Measurements from ENCODE around the gene EYS.
"Not testable (repeated sequence)": the region's sequence is repeated elsewhere in the genome, so short reads cannot be mapped to it uniquely, and the experiment has no call there.

EYS gene

GRCh38 chr6:64037427-64037826 lies 1669.6 kb downstream of the EYS start:
- H3K23ac ChIP-seq (ENCODE audit: low read length in 2 of 2): no peak overlapping the region
- H2AFZ ChIP-seq (ENCODE audit: low read depth, low read length): no peak overlapping the region
- 25% methylated on average over 1 of the region's 1 CpG for WGBS
- H2BK120ac ChIP-seq (ENCODE audit: low read depth, low read length): no peak overlapping the region
- no peak overlapping the region for H2AK5ac ChIP-seq (ENCODE audit: low read length, severe bottlenecking)
- no peak overlapping the region for H3K4ac ChIP-seq (ENCODE audit: low read depth in 1 of 2, low read length in 2 of 2)
- no peak overlapping the region for H3K4me3 ChIP-seq (ENCODE audit: insufficient read depth in 1 of 2, low read depth in 1 of 2, low read length in 2 of 2)
- H4K8ac ChIP-seq (ENCODE audit: low read length): no peak overlapping the region
- no peak overlapping the region for H4K91ac ChIP-seq (ENCODE audit: low read length)
- H3K27me3 ChIP-seq (ENCODE audit: control insufficient read depth in 1 of 2, insufficient read depth in 1 of 2, low read length in 2 of 2): no peaks in the 10 kb centered on the region
- no peak overlapping the region for H3K18ac ChIP-seq (ENCODE audit: low read depth in 1 of 2, low read length in 2 of 2)
- H3K4me1 ChIP-seq (ENCODE audit: control insufficient read depth, insufficient read depth, low read depth, low read length): no peaks in the 10 kb centered on the region
- no peaks in the 10 kb centered on the region for H3K36me3 ChIP-seq (ENCODE audit: control insufficient read depth in 1 of 2, insufficient read depth in 2 of 2, low read depth in 1 of 2, low read length in 2 of 2)
- no peak overlapping the region for H3K27ac ChIP-seq (ENCODE audit: low read length, poor library complexity, severe bottlenecking)
- H2BK15ac ChIP-seq (ENCODE audit: low read depth, poor library complexity, severe bottlenecking): no peak overlapping the region
- no peak overlapping the region for H3K9ac ChIP-seq (ENCODE audit: low read length)
- DNase-seq: no peak
- no peak overlapping the region for H2BK12ac ChIP-seq (ENCODE audit: low read length in 2 of 2)
- no peak overlapping the region for H2BK5ac ChIP-seq (ENCODE audit: low read depth, low read length, poor library complexity, severe bottlenecking)
- H3K4me2 ChIP-seq (ENCODE audit: low read length, poor library complexity, severe bottlenecking): no peak overlapping the region
- H3K79me1 ChIP-seq (replicated peaks; ENCODE audit: low read length, poor library complexity, severe bottlenecking): no peaks in the 10 kb centered on the region
- H3K14ac ChIP-seq (ENCODE audit: low read length in 2 of 2): no peak overlapping the region
- H3K9me3 ChIP-seq (ENCODE audit: control insufficient read depth, low read length): no peaks in the 10 kb centered on the region

GRCh38 chr6:64034910-64035655 lies 1671.9 kb downstream of the EYS start:
- Histone ChIP-seq H2BK120ac (ENCODE audit: low read depth, low read length) (no peak overlapping the region), H2BK12ac (ENCODE audit: low read length in 2 of 2) (no peak overlapping the region), H4K8ac (ENCODE audit: low read length) (no peak overlapping the region), H3K79me1 (replicated peaks; ENCODE audit: low read length, poor library complexity, severe bottlenecking) (no peaks in the 10 kb centered on the region), H3K9me3 (ENCODE audit: control insufficient read depth, low read length) (no peaks in the 10 kb centered on the region), H3K23ac (ENCODE audit: low read length in 2 of 2) (no peak overlapping the region), H3K4me3 (ENCODE audit: insufficient read depth in 1 of 2, low read depth in 1 of 2, low read length in 2 of 2) (no peak overlapping the region), H2BK5ac (ENCODE audit: low read depth, low read length, poor library complexity, severe bottlenecking) (no peak overlapping the region), H2BK15ac (ENCODE audit: low read depth, poor library complexity, severe bottlenecking) (no peak overlapping the region), H3K14ac (ENCODE audit: low read length in 2 of 2) (no peak overlapping the region), H3K4me1 (ENCODE audit: control insufficient read depth, insufficient read depth, low read depth, low read length) (no peaks in the 10 kb centered on the region), H2AFZ (ENCODE audit: low read depth, low read length) (no peak overlapping the region), H4K91ac (ENCODE audit: low read length) (no peak overlapping the region), H3K36me3 (ENCODE audit: control insufficient read depth in 1 of 2, insufficient read depth in 2 of 2, low read depth in 1 of 2, low read length in 2 of 2) (no peaks in the 10 kb centered on the region), H3K18ac (ENCODE audit: low read depth in 1 of 2, low read length in 2 of 2) (no peak overlapping the region), H3K27me3 (ENCODE audit: control insufficient read depth in 1 of 2, insufficient read depth in 1 of 2, low read length in 2 of 2) (no peaks in the 10 kb centered on the region), H3K4me2 (ENCODE audit: low read length, poor library complexity, severe bottlenecking) (no peak overlapping the region), H3K9ac (ENCODE audit: low read length) (no peak overlapping the region), H2AK5ac (ENCODE audit: low read length, severe bottlenecking) (no peak overlapping the region), H3K4ac (ENCODE audit: low read depth in 1 of 2, low read length in 2 of 2) (no peak overlapping the region), H3K27ac (ENCODE audit: low read length, poor library complexity, severe bottlenecking) (no peak overlapping the region)
- DNase-seq: peak; percentile 77
- 0% methylated on average over 1 of the region's 3 CpGs for WGBS

- Histone ChIP-seq H3K4me2 (ENCODE audit: low read length, poor library complexity, severe bottlenecking) (no peak overlapping the region), H2AK5ac (ENCODE audit: low read length, severe bottlenecking) (no peak overlapping the region), H3K79me1 (replicated peaks; ENCODE audit: low read length, poor library complexity, severe bottlenecking) (no peaks in the 10 kb centered on the region), H2BK15ac (ENCODE audit: low read depth, poor library complexity, severe bottlenecking) (no peak overlapping the region), H3K14ac (ENCODE audit: low read length in 2 of 2) (no peak overlapping the region), H3K36me3 (ENCODE audit: control insufficient read depth in 1 of 2, insufficient read depth in 2 of 2, low read depth in 1 of 2, low read length in 2 of 2) (no peaks in the 10 kb centered on the region), H3K23ac (ENCODE audit: low read length in 2 of 2) (no peak overlapping the region), H3K18ac (ENCODE audit: low read depth in 1 of 2, low read length in 2 of 2) (no peak overlapping the region), H3K27ac (ENCODE audit: low read length, poor library complexity, severe bottlenecking) (no peak overlapping the region), H2BK5ac (ENCODE audit: low read depth, low read length, poor library complexity, severe bottlenecking) (no peak overlapping the region), H4K8ac (ENCODE audit: low read length) (no peak overlapping the region), H3K9ac (ENCODE audit: low read length) (no peak overlapping the region), H3K27me3 (ENCODE audit: control insufficient read depth in 1 of 2, insufficient read depth in 1 of 2, low read length in 2 of 2) (no peaks in the 10 kb centered on the region), H3K4me3 (ENCODE audit: insufficient read depth in 1 of 2, low read depth in 1 of 2, low read length in 2 of 2) (no peak overlapping the region), H2BK12ac (ENCODE audit: low read length in 2 of 2) (no peak overlapping the region), H3K4me1 (ENCODE audit: control insufficient read depth, insufficient read depth, low read depth, low read length) (no peaks in the 10 kb centered on the region), H3K4ac (ENCODE audit: low read depth in 1 of 2, low read length in 2 of 2) (peak overlapping the region in 1 of 2 experiments; percentile 4), H2AFZ (ENCODE audit: low read depth, low read length) (no peak overlapping the region), H3K9me3 (ENCODE audit: control insufficient read depth, low read length) (no peaks in the 10 kb centered on the region), H2BK120ac (ENCODE audit: low read depth, low read length) (no peak overlapping the region), H4K91ac (ENCODE audit: low read length) (no peak overlapping the region)
- peak; percentile 66 for DNase-seq
- WGBS: 14% methylated on average over 4 of the region's 4 CpGs
Measured at GRCh38 chr6:64034291-64034690, 1672.7 kb downstream of the EYS start.

DNA sequence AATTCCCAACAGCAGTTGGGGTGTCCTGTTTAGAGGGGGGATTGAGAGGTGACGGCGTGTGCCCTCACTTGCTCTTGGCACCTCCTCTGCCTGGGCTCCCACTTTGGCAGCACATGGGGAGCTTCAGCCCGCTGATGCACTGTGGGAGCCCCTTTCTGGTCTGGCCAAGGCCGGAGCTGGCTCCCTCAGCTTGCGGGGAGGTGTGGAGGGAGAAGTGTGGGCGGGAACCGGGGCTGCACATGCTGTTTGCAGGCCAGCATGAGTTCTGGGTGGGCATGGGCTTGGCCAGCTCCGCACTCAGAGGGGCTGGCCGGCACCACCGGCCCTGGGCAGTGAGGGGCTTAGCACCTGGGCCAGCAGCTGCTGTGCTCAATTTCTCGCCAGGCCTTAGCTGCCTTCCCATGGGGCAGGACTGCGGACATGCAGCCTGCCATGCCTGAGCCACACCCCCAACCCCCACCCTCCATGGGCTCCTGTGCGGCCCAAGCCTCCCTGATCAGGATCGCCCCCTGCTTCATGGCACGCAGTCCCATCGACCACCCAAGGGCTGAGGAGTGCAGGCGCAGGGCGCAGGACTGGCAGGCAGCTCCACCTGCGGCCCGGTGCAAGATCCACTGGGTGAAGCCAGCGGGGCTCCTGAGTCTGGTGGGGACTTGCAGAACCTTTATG lies 1675.9 kb downstream of the EYS start:
- not testable (repeated sequence) for H3K4me3 ChIP-seq (ENCODE audit: insufficient read depth in 1 of 2, low read depth in 1 of 2, low read length in 2 of 2); H3K36me3 ChIP-seq (ENCODE audit: control insufficient read depth in 1 of 2, insufficient read depth in 2 of 2, low read depth in 1 of 2, low read length in 2 of 2); H3K14ac ChIP-seq (ENCODE audit: low read length in 2 of 2); H3K4me2 ChIP-seq (ENCODE audit: low read length, poor library complexity, severe bottlenecking); H3K9ac ChIP-seq (ENCODE audit: low read length); H3K27ac ChIP-seq (ENCODE audit: low read length, poor library complexity, severe bottlenecking); H4K8ac ChIP-seq (ENCODE audit: low read length); H2AFZ ChIP-seq (ENCODE audit: low read depth, low read length); H3K4me1 ChIP-seq (ENCODE audit: control insufficient read depth, insufficient read depth, low read depth, low read length); H2AK5ac ChIP-seq (ENCODE audit: low read length, severe bottlenecking); H3K27me3 ChIP-seq (ENCODE audit: control insufficient read depth in 1 of 2, insufficient read depth in 1 of 2, low read length in 2 of 2); H3K23ac ChIP-seq (ENCODE audit: low read length in 2 of 2); H2BK5ac ChIP-seq (ENCODE audit: low read depth, low read length, poor library complexity, severe bottlenecking); H3K9me3 ChIP-seq (ENCODE audit: control insufficient read depth, low read length); H3K4ac ChIP-seq (ENCODE audit: low read depth in 1 of 2, low read length in 2 of 2); H3K79me1 ChIP-seq (replicated peaks; ENCODE audit: low read length, poor library complexity, severe bottlenecking); DNase-seq
- peak overlapping the region; percentile 19 for H2BK120ac ChIP-seq (ENCODE audit: low read depth, low read length)
- H3K18ac ChIP-seq (ENCODE audit: low read depth in 1 of 2, low read length in 2 of 2): peak overlapping the region in 1 of 2 experiments; percentile 24
- H2BK15ac ChIP-seq (ENCODE audit: low read depth, poor library complexity, severe bottlenecking): peak overlapping the region; percentile 83
- H2BK12ac ChIP-seq (ENCODE audit: low read length in 2 of 2): peak overlapping the region in 1 of 2 experiments; percentile 54
- WGBS: 97% methylated on average over 21 of the region's 21 CpGs
- H4K91ac ChIP-seq (ENCODE audit: low read length): peak overlapping the region; percentile 68

Measured in mesenchymal stem cell (in vitro differentiated cells and primary cell).